Measurements from ENCODE around the gene SUMF2.

GRCh38 chr7:56106108-56107073 lies 42.3 kb downstream of the SUMF2 start, which contains the start of gene CHCHD2:
- TF ChIP-seq ZNF274 (IDR thresholded peaks at IDR 0.05; ENCODE audit: low read length) (no peak), ZNF274 (tag by site-specific recombination; IDR thresholded peaks at IDR 0.05; ENCODE audit: borderline replicate concordance) (no peak), ZNF747 (tag by site-specific recombination; IDR thresholded peaks at IDR 0.05) (no peak)

Measured in HEK293 (cell line).